Measurements from ENCODE around the gene ENOX1.

Gene ENOX1

DNA sequence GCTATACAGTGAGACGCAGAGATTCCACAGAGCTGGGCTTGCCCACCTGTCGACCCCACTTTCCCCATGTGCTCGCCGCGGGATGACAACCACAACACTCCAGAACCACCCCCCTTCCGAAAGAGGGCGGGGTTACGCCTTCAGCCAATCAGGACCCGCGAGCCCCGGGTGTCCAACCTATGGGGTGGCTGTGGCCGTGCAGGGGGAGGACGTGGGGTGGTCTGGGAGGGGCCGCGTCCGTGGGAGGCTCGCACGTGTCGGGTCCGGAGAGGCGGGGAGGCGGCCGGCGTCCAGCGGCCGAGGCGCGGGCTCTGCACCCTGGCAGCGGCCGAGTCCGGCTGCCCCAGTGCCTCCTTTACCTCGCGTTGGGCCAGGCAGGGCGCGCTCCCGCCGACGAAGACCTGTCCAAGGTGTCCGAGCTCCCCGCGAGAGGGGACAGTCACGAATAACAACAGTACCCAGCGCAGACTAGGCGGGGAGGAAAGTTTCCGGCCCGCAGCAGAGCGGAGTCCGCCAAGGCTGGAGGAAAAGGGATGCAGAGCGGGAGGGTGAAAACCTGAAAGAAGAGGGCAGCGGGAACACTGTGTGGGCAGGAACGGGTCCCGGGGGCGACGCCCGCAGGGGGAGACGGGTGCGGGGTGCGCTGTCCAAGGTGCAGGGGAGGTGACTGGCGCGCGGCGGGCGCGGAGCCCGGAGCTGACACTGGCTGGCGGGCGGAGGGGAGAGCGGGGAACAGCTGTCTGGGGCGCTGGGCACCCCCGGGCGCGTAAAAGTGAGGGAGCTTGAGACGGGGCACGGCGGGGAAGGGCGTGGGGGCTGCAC lies 911 bp downstream of the ENOX1 start:
- DNase-seq (ENCODE audit: low read depth) = peak; percentile 85

DNA sequence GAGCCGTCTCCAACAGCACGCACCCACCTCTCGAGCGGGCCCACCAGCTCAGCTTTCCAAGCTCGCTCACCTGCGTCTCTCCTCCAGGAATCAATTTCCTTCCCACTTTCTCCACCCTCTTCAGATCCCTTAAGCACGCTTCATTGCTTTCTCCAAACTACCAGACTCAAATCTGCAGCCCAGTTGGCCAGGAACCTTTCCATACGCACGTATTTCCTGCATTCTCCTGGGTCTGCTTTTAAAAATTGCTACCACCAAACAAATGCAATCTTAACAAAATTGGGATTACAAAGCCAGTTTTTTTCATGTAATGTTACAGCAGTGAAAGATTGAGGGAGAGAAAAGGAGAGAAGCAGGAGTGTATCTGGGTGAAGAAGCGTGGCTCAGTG lies 1.5 kb downstream of the ENOX1 start:
- no peak for DNase-seq (ENCODE audit: low read depth)

DNA sequence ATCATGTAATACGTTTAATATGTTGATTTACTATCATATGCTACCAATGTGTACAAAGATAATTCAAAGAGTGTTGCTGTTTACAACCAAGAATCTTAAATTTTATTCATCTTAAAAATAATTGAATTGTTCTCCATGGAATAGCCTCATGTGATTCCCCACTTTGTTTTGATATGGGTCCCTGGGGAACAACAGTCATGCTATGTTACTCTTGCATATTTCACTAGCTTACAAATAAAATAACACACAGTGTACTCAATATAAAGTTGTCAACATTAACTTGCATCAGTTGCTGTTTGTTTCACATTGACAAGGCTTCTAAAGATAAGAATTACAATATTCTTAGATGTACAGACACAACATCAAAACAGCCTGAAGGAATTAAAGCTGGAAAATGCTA lies 2.3 kb downstream of the ENOX1 start:
- no peak for DNase-seq (ENCODE audit: low read depth)

DNA sequence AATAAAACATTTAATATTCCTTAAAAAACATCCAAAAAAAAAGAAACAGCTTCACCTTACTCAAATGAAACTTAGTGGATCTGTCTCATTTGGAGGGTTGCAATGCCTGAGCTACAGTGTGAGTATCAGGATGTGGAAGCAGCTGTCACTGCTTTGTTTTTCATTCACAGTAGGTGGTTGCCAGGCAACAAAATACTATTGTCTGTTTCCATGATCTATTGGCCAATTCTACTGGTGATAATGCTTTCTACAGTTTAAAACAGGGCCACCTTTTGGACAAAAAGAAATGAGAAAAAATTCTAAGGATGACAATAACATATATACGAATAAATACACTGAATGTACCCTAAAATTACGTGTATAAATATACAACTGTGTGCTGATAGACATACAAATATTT lies 3.0 kb downstream of the ENOX1 start:
- peak; percentile 45 for DNase-seq (ENCODE audit: low read depth)

DNA sequence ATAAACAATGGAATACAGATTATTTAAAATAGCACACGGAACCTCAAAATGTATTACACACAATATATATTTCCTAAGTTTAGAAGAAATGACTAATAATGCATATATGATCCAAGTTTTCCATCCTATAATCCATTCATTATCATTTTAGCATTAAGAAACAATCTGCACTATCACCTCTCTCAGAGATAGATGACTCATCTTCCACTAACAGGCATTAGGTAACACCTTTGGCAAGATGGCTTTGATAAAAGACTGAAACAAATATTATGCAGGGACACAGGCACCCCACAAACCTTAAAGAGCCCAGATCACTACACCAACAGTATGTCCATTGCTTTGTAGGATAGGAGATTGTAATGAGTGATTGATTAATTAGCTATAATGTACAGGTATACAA lies 4.1 kb downstream of the ENOX1 start:
- peak; percentile 12 for DNase-seq (ENCODE audit: low read depth)

- no peak for DNase-seq (ENCODE audit: low read depth)
Observed at GRCh38 chr13:43780666-43781065, 6.1 kb downstream of the ENOX1 start.

GRCh38 chr13:43776501-43777079 lies 10.2 kb downstream of the ENOX1 start:
- DNase-seq (ENCODE audit: low read depth) = peak; percentile 14

GRCh38 chr13:43776006-43776405 lies 10.8 kb downstream of the ENOX1 start:
- DNase-seq (ENCODE audit: low read depth) = no peak

GRCh38 chr13:43773602-43774001 lies 13.2 kb downstream of the ENOX1 start:
- DNase-seq (ENCODE audit: low read depth) = no peak

DNA sequence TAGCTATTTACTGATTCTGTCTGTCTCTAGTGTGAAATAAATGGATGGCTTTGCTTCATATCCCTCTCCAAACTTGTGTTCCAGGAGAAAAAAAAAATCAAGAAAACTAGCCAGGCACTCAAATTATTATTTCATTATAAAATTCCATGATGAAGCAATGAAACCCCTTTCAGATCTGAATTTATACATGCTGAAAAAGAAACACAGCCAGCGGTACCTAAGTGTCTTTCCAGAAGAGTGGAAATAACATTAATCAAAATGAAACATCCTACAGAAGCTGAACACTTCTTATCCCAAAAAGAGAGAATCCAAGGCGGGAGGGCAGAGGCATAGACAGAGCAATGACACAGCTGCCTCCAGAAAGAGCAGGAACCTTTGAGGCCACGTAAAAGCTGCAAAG lies 15.9 kb downstream of the ENOX1 start:
- DNase-seq (ENCODE audit: low read depth) = no peak

DNA sequence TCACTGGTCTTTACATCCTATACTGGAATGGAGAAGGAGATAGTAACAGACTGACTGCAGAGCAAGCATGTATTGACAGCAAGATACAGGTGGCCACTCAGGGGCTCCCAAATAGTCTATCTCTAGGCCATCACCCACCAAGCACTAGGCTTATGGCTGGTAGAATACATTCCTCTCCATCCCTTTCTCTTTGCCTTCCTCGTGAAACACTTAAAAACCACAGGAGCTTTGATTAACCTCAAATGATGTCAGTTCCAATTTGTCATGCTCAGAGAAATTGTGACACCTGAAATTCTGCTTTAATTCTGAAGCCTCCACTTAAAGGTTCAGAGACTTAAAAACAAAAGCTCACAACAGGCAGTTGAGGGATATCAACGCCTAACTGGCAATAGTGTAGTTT lies 17.2 kb downstream of the ENOX1 start:
- no peak for DNase-seq (ENCODE audit: low read depth)

GRCh38 chr13:43767341-43767931 lies 19.3 kb downstream of the ENOX1 start:
- DNase-seq (ENCODE audit: low read depth) = peak; percentile 9

- DNase-seq (ENCODE audit: low read depth) = no peak
Observed at GRCh38 chr13:43766725-43767124, 20.0 kb downstream of the ENOX1 start.

- DNase-seq (ENCODE audit: low read depth) = no peak
Observed at GRCh38 chr13:43764349-43764748, 22.4 kb downstream of the ENOX1 start.

DNA sequence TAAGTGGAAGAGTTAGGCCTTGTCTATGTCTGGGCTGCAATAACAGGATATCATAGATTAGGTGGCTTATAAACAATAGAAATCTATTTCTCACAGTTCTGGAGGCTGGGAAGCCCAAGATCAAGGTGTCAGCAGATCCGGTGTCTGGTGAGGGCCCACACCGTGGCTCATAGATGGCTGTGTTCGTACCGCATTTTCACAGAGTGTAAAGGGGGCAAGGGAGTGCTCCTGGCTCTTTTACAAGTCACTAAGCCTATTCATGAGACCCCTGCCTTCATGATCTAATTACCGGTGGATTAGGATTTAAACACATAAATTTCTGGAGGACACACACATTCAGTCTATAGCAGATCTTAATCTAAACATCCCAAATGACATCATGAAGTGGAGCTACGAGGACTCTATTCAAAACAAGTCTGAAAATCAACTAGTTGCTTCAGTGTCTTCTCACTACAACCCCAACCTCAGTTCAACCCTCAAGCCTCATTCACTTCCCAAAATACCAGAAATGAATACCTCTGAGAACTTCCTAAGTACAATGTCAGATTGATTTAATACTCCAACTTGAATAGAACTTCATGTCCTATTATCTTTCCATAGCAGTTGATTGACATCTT lies 23.5 kb downstream of the ENOX1 start:
- DNase-seq (ENCODE audit: low read depth) = no peak

DNA sequence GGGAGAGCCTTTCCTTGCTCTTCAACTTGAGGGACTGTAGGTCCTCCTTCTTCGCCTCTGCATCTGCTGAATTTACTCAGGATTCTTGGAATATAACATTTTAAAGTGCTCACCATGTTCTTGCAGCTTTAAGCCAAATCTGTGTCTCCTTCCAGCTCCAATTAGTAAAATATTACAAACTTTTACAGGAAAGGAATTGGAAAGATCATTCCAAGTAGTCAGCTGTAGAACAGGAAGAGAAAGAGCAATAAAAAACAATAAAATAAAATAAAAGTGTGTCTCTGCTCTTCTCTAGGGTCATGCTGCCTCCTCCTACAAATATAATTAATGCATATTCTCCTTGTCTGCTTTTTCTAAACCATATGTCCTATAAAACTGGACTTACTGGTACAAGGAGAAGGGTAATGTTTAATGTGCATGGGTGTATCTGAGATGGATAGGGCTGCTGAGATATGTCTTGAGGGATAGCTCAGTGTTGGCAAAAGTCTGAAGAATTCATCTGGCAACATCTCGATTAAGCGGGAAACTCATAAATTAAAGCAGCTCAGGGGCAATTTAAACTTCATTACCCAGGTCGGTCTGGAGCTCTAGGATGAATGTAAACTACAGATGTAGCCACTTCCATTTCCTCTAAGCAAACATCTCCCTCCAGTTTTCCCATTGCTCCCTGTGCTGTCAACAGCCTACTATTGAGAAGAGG lies 25.0 kb downstream of the ENOX1 start:
- no peak for DNase-seq (ENCODE audit: low read depth)

DNA sequence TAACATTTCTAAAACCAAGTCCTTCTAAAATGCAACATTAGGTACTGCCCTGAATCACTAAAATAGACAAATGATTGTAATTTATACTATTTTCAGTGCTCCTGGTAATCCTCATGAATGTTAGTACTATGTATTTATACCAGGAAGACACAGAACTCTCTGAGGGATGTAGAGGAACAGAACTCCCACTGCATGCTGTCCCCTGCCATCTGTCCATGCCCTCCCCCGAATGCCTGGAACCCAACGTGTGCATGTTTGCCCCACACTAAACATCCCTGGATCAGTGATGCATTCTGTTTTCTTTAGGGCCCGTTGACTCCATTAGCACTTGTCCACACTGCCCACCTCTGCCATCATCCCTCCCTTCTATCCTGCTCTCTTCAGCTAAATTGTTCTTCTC lies 26.5 kb downstream of the ENOX1 start:
- no peak for DNase-seq (ENCODE audit: low read depth)

DNA sequence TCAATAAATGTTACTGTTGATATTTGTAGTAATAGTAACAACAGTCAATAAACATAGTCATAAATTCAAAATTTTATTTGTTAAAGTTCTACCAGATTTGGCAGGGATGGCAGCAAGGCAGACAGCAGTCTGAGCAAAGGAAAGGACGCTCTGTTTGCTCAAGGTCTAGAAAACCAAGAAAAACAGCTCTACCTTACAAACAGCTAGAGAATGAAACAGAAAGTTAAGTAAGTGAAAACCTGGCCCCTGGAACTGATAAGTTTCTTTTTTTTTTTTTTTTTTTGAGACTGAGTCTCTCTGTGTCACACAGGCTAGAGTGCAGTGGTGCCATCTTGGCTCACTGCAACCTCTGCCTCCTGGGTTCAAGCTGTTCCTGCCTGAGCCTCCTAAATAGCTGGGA lies 27.9 kb downstream of the ENOX1 start:
- no peak for DNase-seq (ENCODE audit: low read depth)

DNA sequence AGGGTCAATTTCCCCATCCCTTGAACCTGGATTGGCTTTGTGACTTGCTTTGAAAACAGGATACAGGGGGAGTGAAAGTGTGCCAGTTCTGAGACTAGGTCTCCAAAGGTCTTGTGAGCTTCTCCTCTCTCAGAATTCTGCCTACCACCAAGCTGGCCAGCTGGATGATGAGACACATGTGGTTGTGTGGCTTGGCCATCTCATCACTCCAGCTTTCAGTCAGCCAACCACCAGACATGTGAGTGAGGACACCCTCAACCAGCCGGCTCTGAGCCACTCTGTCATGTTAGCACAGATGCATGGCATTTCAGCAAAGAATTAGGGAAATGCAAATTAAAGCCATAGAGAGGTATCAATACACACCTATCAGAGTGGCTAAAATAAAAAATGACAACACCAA lies 29.5 kb downstream of the ENOX1 start:
- DNase-seq (ENCODE audit: low read depth) = no peak

GRCh38 chr13:43755844-43756243 lies 30.9 kb downstream of the ENOX1 start:
- DNase-seq (ENCODE audit: low read depth) = no peak

DNA sequence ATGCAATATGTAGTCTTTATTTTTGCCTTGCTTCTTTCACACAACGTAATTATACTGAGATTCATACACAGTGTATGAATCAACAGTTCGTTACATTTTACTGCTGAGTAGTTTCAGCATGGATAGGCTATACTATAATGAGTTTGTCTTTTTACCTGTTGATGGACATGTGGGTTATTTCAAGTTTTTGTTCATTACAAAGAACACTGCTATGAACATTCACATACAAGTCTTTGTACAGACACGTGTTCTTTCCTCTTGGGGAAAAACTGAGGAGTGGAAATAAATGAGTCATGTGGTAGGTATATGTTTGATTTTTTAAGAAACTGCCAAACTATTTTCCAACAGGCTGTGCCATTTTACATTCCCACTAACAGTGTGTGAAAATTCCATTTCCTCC lies 35.1 kb downstream of the ENOX1 start:
- peak; percentile 27 for DNase-seq (ENCODE audit: low read depth)

GRCh38 chr13:43749503-43749902 lies 37.3 kb downstream of the ENOX1 start:
- DNase-seq (ENCODE audit: low read depth) = no peak
